ENCODE results near the gene ZXDC.

ZXDC gene

DNA sequence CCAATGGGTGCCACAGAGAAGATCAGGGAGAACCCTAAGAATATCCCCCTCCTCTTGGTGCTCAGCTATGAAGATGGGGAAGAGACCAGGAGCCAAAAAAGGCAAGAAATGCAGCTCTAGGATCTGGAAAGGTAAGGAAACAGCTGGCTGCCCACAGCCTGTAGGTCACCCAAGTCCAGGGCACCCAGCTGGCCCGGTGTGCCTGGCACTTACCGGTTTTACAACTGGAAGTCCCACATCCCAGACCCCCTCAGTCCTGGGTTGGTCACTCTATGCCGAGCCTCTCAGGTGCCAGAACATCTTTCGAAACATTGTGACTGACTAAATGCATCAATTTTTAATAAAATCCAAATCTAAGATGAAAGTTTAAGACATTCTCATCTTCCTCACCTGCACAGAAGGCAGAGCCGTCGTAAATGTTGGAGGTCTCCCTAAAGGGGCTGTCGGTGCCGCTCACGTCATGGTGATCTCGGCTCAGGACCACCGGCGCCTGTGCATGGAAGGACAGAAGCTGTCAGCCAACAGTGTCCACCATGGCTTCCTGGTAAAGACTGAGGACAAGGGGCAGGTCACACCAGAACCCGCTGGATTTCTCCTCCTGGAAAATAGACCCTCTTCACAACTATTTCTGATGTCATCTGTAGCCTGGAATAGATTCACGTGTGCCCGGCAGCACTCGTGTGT, 13.3 kb upstream of the ZXDC start:
- FAIRE-seq = no peak
- no peak for DNase-seq (ENCODE audit: insufficient read length, low spot score)
- TF ChIP-seq, protein P1, sequence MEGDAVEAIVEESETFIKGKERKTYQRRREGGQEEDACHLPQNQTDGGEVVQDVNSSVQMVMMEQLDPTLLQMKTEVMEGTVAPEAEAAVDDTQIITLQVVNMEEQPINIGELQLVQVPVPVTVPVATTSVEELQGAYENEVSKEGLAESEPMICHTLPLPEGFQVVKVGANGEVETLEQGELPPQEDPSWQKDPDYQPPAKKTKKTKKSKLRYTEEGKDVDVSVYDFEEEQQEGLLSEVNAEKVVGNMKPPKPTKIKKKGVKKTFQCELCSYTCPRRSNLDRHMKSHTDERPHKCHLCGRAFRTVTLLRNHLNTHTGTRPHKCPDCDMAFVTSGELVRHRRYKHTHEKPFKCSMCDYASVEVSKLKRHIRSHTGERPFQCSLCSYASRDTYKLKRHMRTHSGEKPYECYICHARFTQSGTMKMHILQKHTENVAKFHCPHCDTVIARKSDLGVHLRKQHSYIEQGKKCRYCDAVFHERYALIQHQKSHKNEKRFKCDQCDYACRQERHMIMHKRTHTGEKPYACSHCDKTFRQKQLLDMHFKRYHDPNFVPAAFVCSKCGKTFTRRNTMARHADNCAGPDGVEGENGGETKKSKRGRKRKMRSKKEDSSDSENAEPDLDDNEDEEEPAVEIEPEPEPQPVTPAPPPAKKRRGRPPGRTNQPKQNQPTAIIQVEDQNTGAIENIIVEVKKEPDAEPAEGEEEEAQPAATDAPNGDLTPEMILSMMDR (IDR thresholded peaks at IDR 0.05; ENCODE audit: insufficient read depth, missing control alignments) = no peak

GRCh38 chr3:126488185-126488584, 12.5 kb upstream of the ZXDC start:
- FAIRE-seq (no peak), DNase-seq (ENCODE audit: insufficient read length, low spot score) (no peak)

GRCh38 chr3:126487151-126487771, 11.6 kb upstream of the ZXDC start:
- no peak for FAIRE-seq
- TF ChIP-seq, protein P1 (IDR thresholded peaks at IDR 0.05; ENCODE audit: insufficient read depth, missing control alignments) = no peak
- DNase-seq (ENCODE audit: insufficient read length, low spot score) = no peak

More at GRCh38 chr3:126488185-126488584, 12.5 kb upstream of the ZXDC start:
- TF ChIP-seq, protein P1 (IDR thresholded peaks at IDR 0.05; ENCODE audit: insufficient read depth, missing control alignments) = no peak

- TF ChIP-seq, protein P1 (IDR thresholded peaks at IDR 0.05; ENCODE audit: insufficient read depth, missing control alignments) = no peak
- FAIRE-seq = no peak
Measured at GRCh38 chr3:126486360-126486847, 10.7 kb upstream of the ZXDC start.

GRCh38 chr3:126485956-126486355, 10.3 kb upstream of the ZXDC start:
- FAIRE-seq = no peak

More at GRCh38 chr3:126486360-126486847, 10.7 kb upstream of the ZXDC start:
- DNase-seq (ENCODE audit: insufficient read length, low spot score) = no peak

GRCh38 chr3:126485176-126485897, 9.6 kb upstream of the ZXDC start:
- TF ChIP-seq, protein P1 (IDR thresholded peaks at IDR 0.05; ENCODE audit: insufficient read depth, missing control alignments) = no peak
- DNase-seq (ENCODE audit: insufficient read length, low spot score) (no peak), FAIRE-seq (no peak)

More at GRCh38 chr3:126485956-126486355, 10.3 kb upstream of the ZXDC start:
- DNase-seq (ENCODE audit: insufficient read length, low spot score) = no peak
- TF ChIP-seq, protein P1 (IDR thresholded peaks at IDR 0.05; ENCODE audit: insufficient read depth, missing control alignments) = no peak
